Neural progenitor cell (in vitro differentiated cells): ENCODE measurements around the gene PRUNE1.

ENCODE experiments used
- EZH2 ChIP-seq: fragments of 200-600 bp; sonication (generic); IDR thresholded peaks from 2 replicates; pipeline ENCODE4 v1.6.1; 2017; ENCODE audit warnings: antibody characterized with exemption, mild to moderate bottlenecking, moderate library complexity
- TF ChIP-seq, protein P1 (sequence below): fragments of 200-600 bp; sonication (generic); IDR thresholded peaks from 2 replicates; pipeline ENCODE4 v1.5.1; 2017; ENCODE audit warnings: antibody characterized with exemption, mild to moderate bottlenecking

DNA sequence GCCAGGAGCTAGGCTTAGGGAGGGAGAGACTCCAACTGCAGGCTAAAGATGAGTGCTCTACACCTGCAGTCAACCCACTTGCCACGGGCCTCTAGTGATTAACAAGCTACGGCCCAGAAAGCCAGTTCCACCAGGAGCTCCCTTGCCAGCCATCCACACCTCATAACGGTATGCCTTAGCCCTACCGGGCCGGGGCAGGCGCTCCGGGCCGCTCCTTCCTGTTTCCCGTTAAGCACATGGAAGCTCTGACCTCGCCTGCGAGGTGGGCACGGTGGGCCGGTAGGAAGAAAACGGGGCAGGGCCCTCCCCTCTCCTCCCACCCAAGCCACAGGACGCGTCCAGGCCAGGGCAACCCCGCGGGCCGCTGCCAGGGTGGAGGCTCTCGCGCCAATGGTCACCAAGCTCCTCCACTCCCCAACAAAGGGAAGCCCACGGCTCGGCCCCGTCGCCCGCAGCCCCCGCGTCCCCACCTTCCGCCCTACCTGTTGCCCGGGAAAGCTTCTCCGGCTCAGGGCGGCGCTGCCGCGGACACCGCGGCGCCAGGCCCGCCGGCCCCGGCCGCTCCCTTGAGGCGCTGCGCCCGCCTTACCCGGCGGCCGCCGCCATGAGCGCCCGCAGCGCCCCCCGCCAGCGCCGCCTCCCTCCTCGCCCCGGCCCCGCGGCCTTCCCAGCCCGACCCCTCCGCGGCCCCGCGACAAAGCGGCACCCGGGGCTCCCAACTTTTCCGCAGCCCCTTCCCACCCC, 34.2 kb upstream of the PRUNE1 start:
- no peak for TF ChIP-seq EZH2
- TF ChIP-seq, protein P1, sequence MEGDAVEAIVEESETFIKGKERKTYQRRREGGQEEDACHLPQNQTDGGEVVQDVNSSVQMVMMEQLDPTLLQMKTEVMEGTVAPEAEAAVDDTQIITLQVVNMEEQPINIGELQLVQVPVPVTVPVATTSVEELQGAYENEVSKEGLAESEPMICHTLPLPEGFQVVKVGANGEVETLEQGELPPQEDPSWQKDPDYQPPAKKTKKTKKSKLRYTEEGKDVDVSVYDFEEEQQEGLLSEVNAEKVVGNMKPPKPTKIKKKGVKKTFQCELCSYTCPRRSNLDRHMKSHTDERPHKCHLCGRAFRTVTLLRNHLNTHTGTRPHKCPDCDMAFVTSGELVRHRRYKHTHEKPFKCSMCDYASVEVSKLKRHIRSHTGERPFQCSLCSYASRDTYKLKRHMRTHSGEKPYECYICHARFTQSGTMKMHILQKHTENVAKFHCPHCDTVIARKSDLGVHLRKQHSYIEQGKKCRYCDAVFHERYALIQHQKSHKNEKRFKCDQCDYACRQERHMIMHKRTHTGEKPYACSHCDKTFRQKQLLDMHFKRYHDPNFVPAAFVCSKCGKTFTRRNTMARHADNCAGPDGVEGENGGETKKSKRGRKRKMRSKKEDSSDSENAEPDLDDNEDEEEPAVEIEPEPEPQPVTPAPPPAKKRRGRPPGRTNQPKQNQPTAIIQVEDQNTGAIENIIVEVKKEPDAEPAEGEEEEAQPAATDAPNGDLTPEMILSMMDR, result no peak
